Mesothelial cell of epicardium (in vitro differentiated cells): Measurements from ENCODE around the gene COL23A1. TPM values are rescaled to one million over a fixed set of nuclear protein-coding genes. Genes with fewer than 3 reads are reported as not detected.
"Not testable (repeated sequence)": the region's sequence is repeated elsewhere in the genome, so short reads cannot be mapped to it uniquely, and the experiment has no call there.

Experiments
- DNase-seq, 2 experiments: peaks; one replicate each; pipeline ENCODE4 v3.0.0; 2021; ENCODE audit warnings: low spot score in 2 of 2; ENCODE audit not compliant: unreplicated experiment in 2 of 2
- H3K27ac Mint-ChIP-seq: 2 replicates; pipeline ENCODE4 v1.8.0; 2021; ENCODE audit warnings: mixed read lengths
- H3K27me3 Mint-ChIP-seq: 2 replicates; pipeline ENCODE4 v1.8.0; 2021; ENCODE audit warnings: low read depth, mixed read lengths
- H3K36me3 Mint-ChIP-seq: 2 replicates; pipeline ENCODE4 v1.8.0; 2021; ENCODE audit warnings: mixed read lengths
- H3K4me1 Mint-ChIP-seq: 2 replicates; pipeline ENCODE4 v1.8.0; 2021; ENCODE audit warnings: mixed read lengths
- H3K4me3 Mint-ChIP-seq: 2 replicates; pipeline ENCODE4 v1.8.0; 2021; ENCODE audit warnings: mild to moderate bottlenecking, moderate library complexity, mixed read lengths
- H3K9me3 Mint-ChIP-seq: 2 replicates; pipeline ENCODE4 v1.8.0; 2021; ENCODE audit warnings: mixed read lengths
- CTCF ChIP-seq: fragments of 200-600 bp; sonication (generic); IDR thresholded peaks from one replicate; pipeline ENCODE4 v1.5.0; 2021; ENCODE audit warnings: antibody characterized with exemption; ENCODE audit not compliant: unreplicated experiment
- total RNA-seq: library from RNA; stranded (reverse); gene quantifications from 3 replicates; pipeline ENCODE4 v1.2.1, GENCODE V29; 2021

The COL23A1 gene
- total RNA-seq, 1 donor from 2014 or later, result 13.6 TPM

- no peak for DNase-seq
- H3K4me1 Mint-ChIP-seq, result peaks cover 5% of the 10 kb centered on the region
- H3K27me3 Mint-ChIP-seq, result peaks cover 3% of the 10 kb centered on the region
- H3K27ac Mint-ChIP-seq, result no peak overlapping the region
- H3K36me3 Mint-ChIP-seq, result no peaks in the 10 kb centered on the region
- no peak overlapping the region for H3K4me3 Mint-ChIP-seq
- H3K9me3 Mint-ChIP-seq, result peaks cover 7% of the 10 kb centered on the region
- no peak for TF ChIP-seq CTCF
These were observed 271.3 kb downstream of the COL23A1 start for GRCh38 chr5:178318893-178319292.

GRCh38 chr5:178318382-178318781 lies 271.8 kb downstream of the COL23A1 start:
- no peak for TF ChIP-seq CTCF
- Mint-ChIP-seq H3K27me3 (peaks cover 2% of the 10 kb centered on the region), H3K4me1 (peaks cover 9% of the 10 kb centered on the region), H3K27ac (no peak overlapping the region), H3K4me3 (no peak overlapping the region), H3K9me3 (peaks cover 7% of the 10 kb centered on the region), H3K36me3 (no peaks in the 10 kb centered on the region)
- no peak for DNase-seq

- not testable (repeated sequence) for H3K9me3 Mint-ChIP-seq, DNase-seq, H3K4me3 Mint-ChIP-seq, H3K36me3 Mint-ChIP-seq, H3K27ac Mint-ChIP-seq, H3K27me3 Mint-ChIP-seq
- H3K4me1 Mint-ChIP-seq, result peaks cover 13% of the 10 kb centered on the region
These were observed 272.5 kb downstream of the COL23A1 start for GRCh38 chr5:178317727-178318126.

- peaks cover 17% of the 10 kb centered on the region for H3K4me1 Mint-ChIP-seq
- no peak for DNase-seq
- no peak overlapping the region for H3K4me3 Mint-ChIP-seq
- H3K27me3 Mint-ChIP-seq, result no peaks in the 10 kb centered on the region
- TF ChIP-seq CTCF, result no peak
- H3K36me3 Mint-ChIP-seq, result no peaks in the 10 kb centered on the region
- no peak overlapping the region for H3K27ac Mint-ChIP-seq
- peaks cover 7% of the 10 kb centered on the region for H3K9me3 Mint-ChIP-seq
These were observed 275.0 kb downstream of the COL23A1 start for GRCh38 chr5:178314961-178315820.

GRCh38 chr5:178314061-178314660 lies 276.0 kb downstream of the COL23A1 start:
- Mint-ChIP-seq H3K27me3 (no peaks in the 10 kb centered on the region), H3K9me3 (peaks cover 7% of the 10 kb centered on the region), H3K27ac (no peak overlapping the region), H3K36me3 (no peaks in the 10 kb centered on the region), H3K4me3 (no peak overlapping the region), H3K4me1 (peaks cover 20% of the 10 kb centered on the region)
- no peak for DNase-seq
- no peak for TF ChIP-seq CTCF

GRCh38 chr5:178313316-178313715 lies 276.9 kb downstream of the COL23A1 start:
- no peak for TF ChIP-seq CTCF
- Mint-ChIP-seq H3K4me1 (peaks cover 19% of the 10 kb centered on the region), H3K27me3 (no peaks in the 10 kb centered on the region), H3K27ac (peak overlapping the region; percentile 35), H3K9me3 (peaks cover 7% of the 10 kb centered on the region), H3K4me3 (no peak overlapping the region), H3K36me3 (no peaks in the 10 kb centered on the region)
- no peak for DNase-seq
